ENCODE measurements around the gene TMEM235. TPM values are rescaled to one million over a fixed set of nuclear protein-coding genes. Genes with fewer than 3 reads are reported as not detected.

The TMEM235 gene
- total and polyA plus RNA-seq, 9 of the 15 experiments (the other 6 are each of a cell fraction or from before 2014, with no cell fraction given): not detected

- TF ChIP-seq, protein P1, sequence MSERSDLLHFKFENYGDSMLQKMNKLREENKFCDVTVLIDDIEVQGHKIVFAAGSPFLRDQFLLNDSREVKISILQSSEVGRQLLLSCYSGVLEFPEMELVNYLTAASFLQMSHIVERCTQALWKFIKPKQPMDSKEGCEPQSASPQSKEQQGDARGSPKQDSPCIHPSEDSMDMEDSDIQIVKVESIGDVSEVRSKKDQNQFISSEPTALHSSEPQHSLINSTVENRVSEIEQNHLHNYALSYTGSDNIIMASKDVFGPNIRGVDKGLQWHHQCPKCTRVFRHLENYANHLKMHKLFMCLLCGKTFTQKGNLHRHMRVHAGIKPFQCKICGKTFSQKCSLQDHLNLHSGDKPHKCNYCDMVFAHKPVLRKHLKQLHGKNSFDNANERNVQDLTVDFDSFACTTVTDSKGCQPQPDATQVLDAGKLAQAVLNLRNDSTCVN (CRISPR knock-in tag; IDR thresholded peaks at IDR 0.05): 0 out of 2 replicates have a peak, but pooled peaks have one; percentile 49
- TF ChIP-seq ZNF695 (CRISPR knock-in tag; IDR thresholded peaks at IDR 0.05) (no peak), CREM (IDR thresholded peaks at IDR 0.05; ENCODE audit: low read depth) (peak; percentile 62), ZNF212 (CRISPR knock-in tag; IDR thresholded peaks at IDR 0.05) (0 out of 2 replicates have a peak, but pooled peaks have one; percentile 45), POLR2G (IDR thresholded peaks at IDR 0.05; ENCODE audit: low read depth, low read length) (0 out of 2 replicates have a peak, but pooled peaks have one; percentile 45), TBL1XR1 (IDR thresholded peaks at IDR 0.05; ENCODE audit: low read length in 2 of 2) (peak; percentile 56 to 63; a peak in 2 of 4 replicates), USF2 (CRISPR knock-in tag; IDR thresholded peaks at IDR 0.05) (peak; percentile 57), ERF (CRISPR knock-in tag; IDR thresholded peaks at IDR 0.05) (peak; percentile 80; the same call in 1 of the 2 replicates), MEIS2 (IDR thresholded peaks at IDR 0.05; ENCODE audit: partially characterized antibody) (peak; percentile 8), HNRNPL (IDR thresholded peaks at IDR 0.05; ENCODE audit: low read depth, low read length) (no peak), FIP1L1 (IDR thresholded peaks at IDR 0.05; ENCODE audit: low read depth, low read length, poor library complexity, severe bottlenecking) (peak; percentile 47), TARDBP (IDR thresholded peaks at IDR 0.05) (peak; percentile 91), PHB (CRISPR knock-in tag; IDR thresholded peaks at IDR 0.05) (peak; percentile 91), ZBTB33 (CRISPR knock-in tag; IDR thresholded peaks at IDR 0.05) (peak; percentile 77), HMGXB4 (CRISPR knock-in tag; IDR thresholded peaks at IDR 0.05) (0 out of 2 replicates have a peak, but pooled peaks have one; percentile 69), MYNN (IDR thresholded peaks at IDR 0.05) (peak; percentile 69; the same call in 1 of the 2 replicates), MYNN (CRISPR knock-in tag; IDR thresholded peaks at IDR 0.05) (no peak), MITF (IDR thresholded peaks at IDR 0.05) (no peak), ZNF583 (CRISPR knock-in tag; IDR thresholded peaks at IDR 0.05) (peak; percentile 52; the same call in 1 of the 2 replicates), SMARCB1 (IDR thresholded peaks at IDR 0.05; ENCODE audit: insufficient read length, low read depth) (no peak), TCF7 (IDR thresholded peaks at IDR 0.05; ENCODE audit: borderline replicate concordance) (0 out of 2 replicates have a peak, but pooled peaks have one; percentile 70), BHLHE40 (IDR thresholded peaks at IDR 0.05; ENCODE audit: low read length) (peak; percentile 30; the same call in 1 of the 2 replicates)
Observed at GRCh38 chr17:78250891-78251772, 19.7 kb downstream of the TMEM235 start (continued).
